Activated T-cell treated with anti-CD3 and anti-CD28 coated beads, Interleukin-2, amount 50 U/mL, for 24 hours (primary cell): ENCODE results near the gene STAMBP.
A peak's percentile ranks its signal among the peaks of the same experiment; 100 is the strongest.
"Not testable (repeated sequence)": the region's sequence is repeated elsewhere in the genome, so short reads cannot be mapped to it uniquely, and the experiment has no call there.

Source experiments
- DNase-seq: peaks from one replicate; pipeline ENCODE4 v3.0.0-alpha.2; 2020
- H3K27ac Mint-ChIP-seq: 2 replicates; pipeline ENCODE4 v1.8.0; 2020; ENCODE audit warnings: mild to moderate bottlenecking, mixed read lengths
- H3K27me3 Mint-ChIP-seq: 2 replicates; pipeline ENCODE4 v1.8.0; 2020; ENCODE audit warnings: mixed read lengths
- H3K36me3 Mint-ChIP-seq: 2 replicates; pipeline ENCODE4 v1.8.0; 2020; ENCODE audit warnings: low read depth, mixed read lengths
- H3K4me1 Mint-ChIP-seq: 2 replicates; pipeline ENCODE4 v1.8.0; 2020; ENCODE audit warnings: low read depth, mixed read lengths
- H3K4me3 Mint-ChIP-seq: 2 replicates; pipeline ENCODE4 v1.8.0; 2020; ENCODE audit warnings: mild to moderate bottlenecking, moderate library complexity, mixed read lengths
- H3K9me3 Mint-ChIP-seq: 2 replicates; pipeline ENCODE4 v1.8.0; 2020; ENCODE audit warnings: mixed read lengths

Gene STAMBP

DNA sequence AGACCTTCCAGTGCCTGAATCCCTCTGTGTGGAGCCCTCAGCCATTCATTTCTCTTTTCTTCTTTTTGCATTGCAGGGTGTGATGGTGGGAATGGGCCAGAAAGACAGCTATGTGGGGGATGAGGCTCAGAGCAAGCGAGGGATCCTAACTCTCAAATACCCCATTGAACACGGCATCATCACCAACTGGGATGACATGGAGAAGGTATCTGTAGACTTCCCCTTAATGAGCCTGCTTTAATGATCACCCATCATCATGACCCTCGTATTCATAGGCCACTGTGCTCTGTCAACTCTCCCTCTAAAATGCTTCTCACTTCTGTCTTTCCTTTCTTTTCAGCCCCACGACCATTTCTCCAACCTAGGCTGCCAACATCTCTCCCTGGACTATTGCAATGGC lies 73.5 kb downstream of the STAMBP start:
- H3K4me3 Mint-ChIP-seq: no peak overlapping the region
- H3K4me1 Mint-ChIP-seq: peaks cover 5% of the 10 kb centered on the region
- H3K27ac Mint-ChIP-seq: no peak overlapping the region
- no peaks in the 10 kb centered on the region for H3K27me3 Mint-ChIP-seq
- no peak for DNase-seq
- H3K36me3 Mint-ChIP-seq: no peaks in the 10 kb centered on the region
- H3K9me3 Mint-ChIP-seq: no peaks in the 10 kb centered on the region

DNA sequence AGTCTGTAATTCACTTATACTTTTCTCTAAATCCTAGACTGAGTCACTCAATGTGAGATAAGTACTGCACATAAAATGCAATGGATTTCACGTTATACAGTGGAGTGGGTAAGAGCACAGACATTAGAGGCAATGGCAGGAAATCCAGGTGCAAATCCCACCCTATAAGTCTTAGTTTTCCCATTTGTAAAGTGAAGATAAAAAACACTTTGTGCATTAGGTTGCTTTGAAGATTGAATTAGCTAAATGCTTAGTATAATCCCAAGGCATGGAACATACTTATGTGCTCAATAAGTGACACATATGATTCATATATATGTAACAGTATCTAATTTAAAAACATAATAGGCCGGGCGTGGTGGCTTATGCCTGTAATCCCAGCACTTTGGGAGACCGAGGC lies 74.6 kb downstream of the STAMBP start:
- Mint-ChIP-seq H3K9me3 (no peaks in the 10 kb centered on the region), H3K36me3 (no peaks in the 10 kb centered on the region), H3K4me1 (peaks cover 7% of the 10 kb centered on the region), H3K27me3 (no peaks in the 10 kb centered on the region), H3K27ac (no peak overlapping the region), H3K4me3 (no peak overlapping the region)
- no peak for DNase-seq

DNA sequence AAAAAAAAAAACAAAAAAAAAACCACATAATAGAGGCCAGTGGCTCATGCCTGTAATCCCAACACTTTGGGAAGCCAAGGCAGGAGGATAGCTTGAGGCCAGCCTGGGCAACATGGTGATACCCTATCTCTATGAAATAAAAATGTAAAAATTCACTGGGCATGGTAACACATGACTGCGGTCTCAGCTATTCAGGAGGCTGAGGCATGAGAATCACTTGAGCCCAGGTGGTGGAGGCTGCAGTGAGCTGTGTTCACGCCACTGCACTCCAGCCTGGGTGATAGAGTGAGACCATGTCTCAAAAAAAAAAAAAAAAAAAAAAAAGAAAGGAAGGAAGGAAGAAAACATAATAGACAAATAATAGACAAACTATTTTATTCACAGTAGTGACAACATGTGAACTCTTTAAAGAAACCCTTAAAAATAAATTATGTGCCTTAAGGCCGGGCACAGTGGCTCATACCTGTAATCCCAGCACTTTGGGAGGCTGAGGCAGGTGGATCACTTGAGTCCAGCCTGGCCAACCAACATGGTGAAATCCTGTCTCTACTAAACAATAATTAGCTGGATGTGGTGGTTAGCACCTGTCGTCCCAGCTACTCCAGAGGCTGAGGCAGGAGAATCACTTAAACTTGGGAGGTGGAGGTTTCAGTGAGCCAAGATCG lies 75.3 kb downstream of the STAMBP start:
- not testable (repeated sequence) for H3K27ac Mint-ChIP-seq, H3K9me3 Mint-ChIP-seq, H3K4me1 Mint-ChIP-seq, H3K4me3 Mint-ChIP-seq, H3K27me3 Mint-ChIP-seq, DNase-seq, H3K36me3 Mint-ChIP-seq

DNA sequence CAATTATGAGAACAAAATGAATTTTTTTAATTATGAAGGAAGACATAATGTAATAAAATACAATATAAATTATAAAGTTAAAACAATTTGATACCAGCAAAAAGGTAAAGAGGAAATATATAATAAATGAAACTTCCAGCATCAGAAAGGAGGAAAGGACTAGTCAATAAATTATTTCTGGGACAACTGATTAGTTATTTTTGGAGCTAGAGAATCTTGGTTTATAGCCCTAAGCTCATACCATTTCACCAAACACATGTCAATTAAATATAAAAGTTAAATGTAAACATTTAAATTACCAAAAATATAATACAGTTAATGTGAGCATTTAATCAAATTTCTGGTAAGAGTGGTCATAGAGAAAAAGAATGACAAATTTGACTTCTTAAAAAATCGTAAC lies 76.2 kb downstream of the STAMBP start:
- DNase-seq: no peak
- Mint-ChIP-seq H3K27ac (no peak overlapping the region), H3K36me3 (no peaks in the 10 kb centered on the region), H3K4me1 (peaks cover 7% of the 10 kb centered on the region), H3K9me3 (no peaks in the 10 kb centered on the region), H3K4me3 (no peak overlapping the region), H3K27me3 (no peaks in the 10 kb centered on the region)

DNA sequence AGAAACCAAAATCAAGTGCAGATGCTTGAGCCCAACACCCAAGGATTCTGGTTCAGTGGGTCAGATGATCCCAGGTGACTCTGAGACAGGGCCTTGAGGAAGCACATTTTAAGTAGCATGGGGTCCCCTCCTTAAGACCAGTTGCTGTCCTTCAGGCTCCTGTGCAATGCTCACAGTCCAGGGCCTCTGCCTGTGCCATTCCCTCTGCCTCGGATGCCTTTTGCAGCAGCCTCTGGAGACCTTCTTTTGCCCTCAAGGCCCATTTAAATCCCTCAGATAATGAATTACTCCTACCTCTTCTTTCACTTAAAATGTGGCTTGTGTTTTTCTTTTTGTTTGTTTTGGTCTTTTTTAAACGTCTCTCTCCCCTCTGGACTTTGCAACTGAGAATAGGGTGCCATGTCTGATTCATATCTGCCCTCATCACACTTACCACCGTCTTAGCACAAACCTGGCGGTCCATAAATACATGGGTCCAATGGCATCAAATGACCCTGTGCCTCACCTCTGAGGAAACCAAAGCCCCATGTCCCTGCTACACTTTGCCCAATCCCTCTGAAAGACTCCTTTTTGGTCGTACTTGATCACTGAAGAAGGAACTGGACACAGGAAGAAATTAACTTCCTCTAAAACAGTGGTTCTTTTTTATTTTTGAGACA lies 78.2 kb downstream of the STAMBP start:
- peak overlapping the region; percentile 7 for H3K27ac Mint-ChIP-seq
- no peaks in the 10 kb centered on the region for H3K27me3 Mint-ChIP-seq
- H3K4me3 Mint-ChIP-seq: no peak overlapping the region
- no peaks in the 10 kb centered on the region for H3K36me3 Mint-ChIP-seq
- no peak for DNase-seq
- peaks cover 7% of the 10 kb centered on the region for H3K4me1 Mint-ChIP-seq
- H3K9me3 Mint-ChIP-seq: no peaks in the 10 kb centered on the region

DNA sequence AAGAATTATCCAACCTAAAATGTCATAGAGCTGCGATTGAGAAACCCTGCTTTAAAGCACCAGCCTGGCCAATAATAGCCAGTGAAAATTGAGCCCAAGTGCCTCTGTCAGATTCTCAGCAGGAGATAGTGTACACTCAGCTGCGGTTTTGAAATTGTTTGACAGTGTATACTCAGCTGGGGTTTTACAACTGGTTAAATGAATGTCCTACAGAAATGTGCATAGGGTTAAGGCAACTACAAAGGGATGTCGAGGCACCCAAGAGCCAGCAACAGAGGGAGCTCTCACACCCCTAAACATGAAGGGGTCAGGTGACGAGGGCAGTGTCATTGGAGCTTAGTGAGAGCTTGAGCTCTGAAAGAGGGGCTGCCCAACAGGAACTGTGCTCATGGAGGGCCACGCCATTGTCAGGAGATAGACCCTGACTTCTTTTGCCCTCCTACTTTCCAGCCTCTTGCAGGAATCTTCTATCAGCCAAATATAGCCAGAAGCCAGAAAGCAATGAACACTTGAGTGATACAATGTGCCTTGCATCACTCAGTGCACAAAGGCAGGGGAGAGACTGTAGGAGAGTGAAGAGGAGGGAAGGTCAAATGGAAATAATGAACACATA lies 79.2 kb downstream of the STAMBP start:
- H3K27ac Mint-ChIP-seq: peak overlapping the region; percentile 53

DNA sequence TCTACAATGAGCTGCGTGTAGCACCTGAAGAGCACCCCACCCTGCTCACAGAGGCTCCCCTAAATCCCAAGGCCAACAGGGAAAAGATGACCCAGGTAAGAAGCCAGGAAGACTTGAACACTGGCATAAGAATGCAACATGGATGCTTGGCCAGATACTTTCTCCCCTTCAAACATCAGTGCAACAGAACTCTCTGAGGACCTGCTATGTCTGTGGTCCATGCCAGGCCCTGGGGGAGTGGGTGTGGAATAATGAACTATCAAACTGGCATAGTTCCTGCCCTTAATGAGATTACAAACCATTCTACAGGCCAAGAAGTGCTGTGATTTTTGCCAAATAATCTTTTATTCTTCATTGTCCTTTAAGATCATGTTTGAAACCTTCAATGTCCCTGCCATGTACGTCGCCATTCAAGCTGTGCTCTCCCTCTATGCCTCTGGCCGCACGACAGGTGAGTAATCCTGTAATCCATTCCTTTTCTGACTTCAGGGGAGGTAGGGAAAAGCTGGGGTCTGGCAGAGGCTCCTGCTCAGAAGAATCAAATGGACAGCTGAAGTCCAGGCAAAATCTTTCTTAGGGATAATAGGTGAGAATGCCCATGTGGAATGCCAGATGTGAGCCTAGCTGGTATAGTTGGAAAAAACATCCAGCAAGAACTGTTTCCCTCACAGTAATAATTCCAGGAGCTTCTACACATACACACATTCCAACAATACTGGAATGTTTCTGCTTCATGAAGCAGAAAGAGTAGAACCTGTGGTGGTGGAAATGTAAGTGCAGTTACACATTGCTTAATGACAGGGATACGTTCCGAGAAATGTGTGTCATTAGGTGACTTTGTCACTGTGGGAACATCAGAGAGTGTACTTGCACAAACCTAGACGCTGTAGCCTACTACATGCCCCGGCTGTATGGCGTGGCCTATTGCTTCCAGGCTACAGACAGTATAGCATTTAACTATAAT lies 80.2 kb downstream of the STAMBP start:
- DNase-seq: no peak
- peaks cover 7% of the 10 kb centered on the region for H3K4me1 Mint-ChIP-seq
- no peak overlapping the region for H3K4me3 Mint-ChIP-seq
- no peaks in the 10 kb centered on the region for H3K9me3 Mint-ChIP-seq
- no peaks in the 10 kb centered on the region for H3K27me3 Mint-ChIP-seq
- no peak overlapping the region for H3K27ac Mint-ChIP-seq
- H3K36me3 Mint-ChIP-seq: no peaks in the 10 kb centered on the region

More for the DNA sequence above, 79.2 kb downstream of the STAMBP start:
- Mint-ChIP-seq H3K27me3 (no peaks in the 10 kb centered on the region), H3K4me3 (no peak overlapping the region), H3K9me3 (no peaks in the 10 kb centered on the region), H3K36me3 (no peaks in the 10 kb centered on the region), H3K4me1 (peaks cover 7% of the 10 kb centered on the region)
- DNase-seq: peak; percentile 62

DNA sequence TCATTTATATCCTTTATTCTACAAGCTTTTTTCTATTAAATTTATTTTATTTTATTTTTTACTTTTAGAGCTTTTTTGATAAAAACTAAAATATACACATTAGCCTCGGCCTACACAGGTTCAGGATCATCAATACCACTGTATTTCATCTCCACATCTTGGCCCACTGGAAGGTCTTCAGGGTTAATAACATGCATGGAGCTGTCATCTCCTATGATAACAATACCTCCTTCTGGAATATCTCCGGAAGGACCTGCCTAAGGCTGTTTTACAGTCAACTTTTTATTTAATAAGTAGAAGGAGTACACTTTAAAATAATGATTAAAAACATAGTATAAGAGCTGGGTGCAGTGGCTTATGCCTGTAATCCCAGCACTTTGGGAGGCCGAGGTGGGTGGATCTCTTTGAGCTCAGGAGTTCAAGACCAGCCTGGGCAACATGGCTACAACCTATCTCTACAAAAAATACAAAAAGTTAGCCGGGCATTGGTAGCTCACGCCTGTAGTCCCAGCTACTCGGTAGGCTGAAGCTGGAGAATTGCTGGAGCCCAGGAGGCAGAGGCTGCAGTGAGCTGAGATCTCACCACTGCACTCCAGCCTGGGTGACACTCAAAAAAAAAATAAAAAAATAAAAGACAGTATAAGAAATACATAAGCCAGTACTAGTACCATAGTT lies 82.2 kb downstream of the STAMBP start:
- Mint-ChIP-seq H3K4me3 (no peak overlapping the region), H3K9me3 (no peaks in the 10 kb centered on the region), H3K4me1 (peaks cover 7% of the 10 kb centered on the region), H3K27me3 (no peaks in the 10 kb centered on the region), H3K36me3 (no peaks in the 10 kb centered on the region), H3K27ac (no peak overlapping the region)
- no peak for DNase-seq

DNA sequence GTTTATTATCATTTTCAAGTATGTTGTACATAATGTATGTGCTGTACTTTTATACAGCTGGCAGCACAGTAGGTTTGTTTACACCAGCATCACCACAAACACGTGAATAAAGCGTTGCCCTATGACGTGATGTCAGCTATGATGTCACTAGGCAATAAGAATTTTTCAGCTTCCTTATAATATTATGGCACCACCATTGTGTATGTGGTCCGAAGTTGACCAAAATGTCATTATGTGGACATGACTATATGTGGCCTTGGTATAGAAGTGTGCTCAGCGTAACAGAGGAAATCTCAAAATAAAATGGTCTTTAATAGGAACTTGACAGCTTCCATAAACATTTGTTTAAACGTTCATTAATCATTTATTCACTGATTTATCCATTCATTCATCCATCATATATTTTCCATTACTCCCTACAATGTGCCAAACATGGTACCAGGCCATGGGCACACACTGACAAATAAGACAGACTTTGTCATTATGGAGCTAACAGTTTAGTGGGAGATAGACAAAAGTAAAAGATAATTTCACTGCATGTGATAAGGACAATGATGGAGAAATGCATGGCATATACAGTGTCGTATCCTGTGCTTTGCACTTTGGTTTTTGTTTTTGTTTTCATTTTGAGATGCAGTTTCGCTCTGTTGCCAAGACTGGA lies 82.9 kb downstream of the STAMBP start:
- DNase-seq: no peak
- Mint-ChIP-seq H3K27ac (no peak overlapping the region), H3K36me3 (no peaks in the 10 kb centered on the region), H3K4me3 (no peak overlapping the region), H3K9me3 (no peaks in the 10 kb centered on the region), H3K4me1 (peaks cover 7% of the 10 kb centered on the region), H3K27me3 (no peaks in the 10 kb centered on the region)

DNA sequence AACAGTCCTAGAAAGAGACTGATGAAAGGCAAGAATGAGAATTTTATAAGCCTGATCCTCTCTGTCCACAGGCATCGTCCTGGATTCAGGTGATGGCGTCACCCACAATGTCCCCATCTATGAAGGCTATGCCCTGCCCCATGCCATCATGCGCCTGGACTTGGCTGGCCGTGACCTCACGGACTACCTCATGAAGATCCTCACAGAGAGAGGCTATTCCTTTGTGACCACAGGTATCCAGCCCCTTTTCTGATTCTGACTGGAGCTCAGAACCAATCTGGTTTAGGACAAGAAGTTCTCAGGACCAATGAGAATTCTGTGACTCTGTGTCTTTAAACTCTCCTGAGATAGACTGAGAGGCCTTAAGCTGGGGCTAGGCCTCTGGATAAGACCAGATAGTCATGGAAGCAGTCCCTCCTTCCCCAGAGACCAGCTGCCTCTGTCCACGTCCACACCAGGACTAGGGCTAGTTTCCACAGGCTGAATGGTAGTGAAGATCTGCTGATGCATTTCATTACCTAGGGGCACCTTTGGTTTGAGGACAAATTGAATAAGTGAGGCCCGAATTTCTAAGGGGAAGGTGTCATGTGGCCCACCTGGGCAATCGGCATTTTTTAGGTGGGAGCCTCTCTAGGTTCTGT lies 84.8 kb downstream of the STAMBP start:
- DNase-seq: no peak
- Mint-ChIP-seq H3K36me3 (no peaks in the 10 kb centered on the region), H3K4me1 (no peaks in the 10 kb centered on the region), H3K4me3 (no peak overlapping the region), H3K9me3 (no peaks in the 10 kb centered on the region), H3K27me3 (no peaks in the 10 kb centered on the region), H3K27ac (no peak overlapping the region)

DNA sequence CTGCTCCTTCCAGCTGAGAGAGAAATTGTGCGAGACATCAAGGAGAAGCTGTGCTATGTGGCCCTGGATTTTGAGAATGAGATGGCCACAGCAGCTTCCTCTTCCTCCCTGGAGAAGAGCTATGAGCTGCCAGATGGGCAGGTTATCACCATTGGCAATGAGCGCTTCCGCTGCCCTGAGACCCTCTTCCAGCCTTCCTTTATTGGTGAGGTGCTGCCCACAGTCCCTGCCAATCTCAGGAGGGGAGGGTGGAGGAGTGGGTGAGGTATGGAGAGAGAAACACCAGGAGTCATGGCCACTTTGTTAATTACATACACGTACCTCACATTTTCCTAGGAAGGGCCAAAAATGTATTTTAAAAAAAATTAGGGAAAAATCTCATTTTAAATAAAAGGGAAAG lies 85.9 kb downstream of the STAMBP start:
- H3K9me3 Mint-ChIP-seq: no peaks in the 10 kb centered on the region
- H3K4me3 Mint-ChIP-seq: no peak overlapping the region
- no peaks in the 10 kb centered on the region for H3K36me3 Mint-ChIP-seq
- DNase-seq: no peak
- no peaks in the 10 kb centered on the region for H3K27me3 Mint-ChIP-seq
- H3K4me1 Mint-ChIP-seq: no peaks in the 10 kb centered on the region
- no peak overlapping the region for H3K27ac Mint-ChIP-seq

DNA sequence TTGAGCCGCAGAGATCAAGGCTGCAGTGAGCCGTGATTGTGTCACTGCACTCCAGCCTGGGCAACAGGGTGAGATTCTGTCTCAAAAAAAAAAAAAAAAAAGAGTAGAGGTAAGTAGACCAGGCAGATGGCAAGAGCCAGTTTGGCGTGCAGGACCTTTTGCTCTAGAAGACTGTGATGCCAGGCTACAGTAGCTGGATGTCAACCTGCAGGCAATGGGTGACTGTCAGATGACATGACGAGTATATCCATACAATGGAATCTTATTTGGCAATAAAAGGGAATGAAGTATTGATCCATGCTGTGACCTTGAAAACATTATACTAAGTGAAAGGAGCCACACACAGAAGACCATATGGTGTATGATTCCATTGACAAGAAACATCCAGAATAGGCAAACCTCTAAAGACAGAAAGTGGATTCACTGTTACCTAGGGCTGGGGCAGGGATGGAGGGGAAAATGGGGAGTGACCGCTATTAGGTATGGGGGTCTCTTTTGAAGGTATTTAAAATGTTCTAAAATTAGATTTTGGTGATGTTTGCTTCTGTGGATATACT lies 86.8 kb downstream of the STAMBP start:
- Mint-ChIP-seq H3K36me3 (no peaks in the 10 kb centered on the region), H3K4me3 (no peak overlapping the region), H3K27me3 (no peaks in the 10 kb centered on the region), H3K27ac (no peak overlapping the region), H3K4me1 (no peaks in the 10 kb centered on the region), H3K9me3 (no peaks in the 10 kb centered on the region)
- DNase-seq: no peak

DNA sequence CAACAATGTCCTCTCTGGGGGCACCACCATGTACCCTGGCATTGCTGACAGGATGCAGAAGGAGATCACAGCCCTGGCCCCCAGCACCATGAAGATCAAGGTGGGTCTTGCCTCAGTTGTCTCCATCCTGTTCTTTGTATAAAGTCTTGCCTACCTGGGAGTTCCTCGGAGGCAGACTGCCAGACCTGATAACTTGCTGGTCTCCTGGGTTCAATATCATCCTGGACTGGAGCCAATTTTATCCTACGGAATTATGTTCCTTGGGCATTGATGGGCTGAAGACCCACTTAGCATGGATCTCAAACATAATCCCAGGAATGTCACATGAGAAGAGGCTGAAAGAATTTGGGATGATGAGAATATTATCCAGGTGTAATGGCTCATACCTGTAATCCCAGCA lies 87.9 kb downstream of the STAMBP start:
- Mint-ChIP-seq H3K4me1 (peaks cover 1% of the 10 kb centered on the region), H3K27ac (no peak overlapping the region), H3K36me3 (no peaks in the 10 kb centered on the region), H3K9me3 (no peaks in the 10 kb centered on the region), H3K27me3 (no peaks in the 10 kb centered on the region), H3K4me3 (no peak overlapping the region)
- DNase-seq: no peak
